Erythroblast (primary cell): ENCODE results near the gene MNX1.

Source experiments
- GATA1 ChIP-seq: IDR thresholded peaks from 2 replicates; pipeline ENCODE4 v1.6.1; 2011; ENCODE audit warnings: low read depth, mild to moderate bottlenecking, control low read depth, low read length, moderate library complexity
- POLR2A ChIP-seq: IDR thresholded peaks from 2 replicates; pipeline ENCODE4 v1.6.1; 2011; ENCODE audit warnings: mild to moderate bottlenecking, low read length

DNA sequence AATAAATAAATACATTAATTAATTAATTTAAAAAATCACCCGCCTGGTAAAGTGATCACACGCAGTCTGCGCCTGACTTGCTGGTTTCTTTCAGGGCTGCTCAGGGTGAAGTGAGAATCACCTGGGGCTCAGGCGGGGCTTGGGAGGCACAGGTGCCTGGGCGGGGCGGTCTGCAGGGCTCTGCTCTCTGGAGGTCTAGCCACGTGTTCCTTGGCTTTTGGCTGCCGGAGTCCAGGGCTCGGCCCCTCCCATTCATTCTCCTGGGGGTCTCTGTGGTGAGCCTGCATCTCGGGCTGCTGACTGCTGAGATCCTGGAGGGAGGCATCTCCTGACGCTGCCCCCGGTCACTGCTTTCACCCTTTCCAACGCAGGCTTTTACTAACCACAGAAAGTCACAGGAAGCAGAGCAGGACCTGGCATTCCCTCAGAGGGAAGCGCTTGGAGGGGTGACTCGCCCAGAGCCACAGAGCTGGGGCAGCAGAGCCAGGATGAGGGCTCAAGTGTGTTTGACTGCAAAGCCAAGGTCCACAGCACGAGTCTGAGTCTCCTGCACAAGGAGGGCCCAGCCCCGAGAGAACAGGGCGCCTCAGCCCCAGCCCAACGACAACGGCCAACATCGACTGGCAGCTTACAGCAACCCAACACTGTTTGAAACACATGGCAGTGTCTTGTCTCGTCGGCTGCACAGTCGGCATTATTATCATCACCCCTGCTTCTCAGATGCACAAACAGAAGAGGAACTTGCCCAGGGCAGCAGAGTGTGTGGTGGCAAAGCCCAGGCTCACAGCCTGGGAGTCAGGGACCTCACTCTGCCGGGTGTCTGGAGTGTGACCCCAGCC is 22.4 kb upstream of the MNX1 start:
- TF ChIP-seq POLR2A (no peak), GATA1 (no peak)
